Amygdala (tissue), 56 donors: ENCODE results near the gene LRRC10B.
A peak's percentile ranks its signal among the peaks of the same experiment; 100 is the strongest.

Experiments used
- DNase-seq, 56 donors: peaks; one replicate each; lab custom pipeline; 2025; lab: John Stamatoyannopoulos, UW

Gene LRRC10B

DNA sequence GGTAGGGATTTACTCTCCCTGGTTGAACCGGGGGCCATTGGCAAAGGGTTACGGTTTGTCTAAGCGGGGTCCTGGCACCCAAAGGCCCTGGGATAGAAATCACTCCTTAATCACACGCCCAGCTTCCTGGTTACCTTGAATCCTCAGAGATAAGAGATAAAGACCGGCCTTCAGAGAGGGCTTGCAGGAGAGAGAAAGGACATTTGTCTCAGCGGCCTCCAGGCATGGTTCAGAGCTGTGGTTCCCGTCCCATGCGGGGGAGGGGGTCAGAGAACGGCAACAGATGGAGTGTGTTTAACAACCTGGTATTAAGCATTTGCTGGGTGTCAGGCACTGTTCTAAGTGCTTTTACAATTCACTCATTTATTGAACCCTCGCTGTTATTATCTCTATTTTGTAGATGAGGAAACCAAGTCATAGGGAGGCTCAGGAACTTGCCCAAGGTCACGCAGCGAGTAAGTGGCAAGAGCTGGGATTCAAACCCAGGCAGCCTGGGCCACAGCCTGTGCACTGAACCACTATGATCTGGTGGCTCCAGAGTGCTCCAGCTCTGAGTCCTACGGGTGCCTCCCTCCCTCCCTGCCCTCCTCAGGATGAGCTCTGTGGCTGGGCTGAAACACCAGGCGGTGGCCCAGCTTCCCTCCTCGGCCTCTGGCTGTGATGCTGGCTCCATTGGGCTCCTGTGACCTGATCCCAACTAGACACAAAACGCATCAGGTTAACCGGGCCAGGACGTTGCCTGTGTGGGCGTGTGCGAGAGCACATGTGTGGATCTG is 18.6 kb downstream of the LRRC10B start:
- DNase-seq = no peak

DNA sequence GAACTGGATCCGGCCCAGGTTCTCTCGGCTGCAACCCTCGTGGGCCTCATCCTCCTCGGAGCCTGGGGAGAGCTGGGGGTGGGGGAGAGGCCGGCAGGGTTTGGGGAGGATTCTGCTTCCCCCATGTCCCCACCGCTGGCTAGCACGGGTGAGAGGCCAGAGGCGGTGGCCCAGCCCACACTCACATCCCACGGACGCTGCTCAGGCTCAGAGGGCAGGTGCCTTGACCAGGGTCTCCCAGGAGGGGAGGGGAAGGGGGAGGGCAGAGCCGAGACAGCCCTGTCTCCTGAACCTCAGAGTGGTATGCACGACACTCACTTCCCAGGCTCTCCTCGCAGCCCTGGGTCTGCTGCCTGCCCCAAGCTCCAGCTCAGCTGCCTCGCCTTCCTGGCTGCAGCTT is 19.6 kb downstream of the LRRC10B start:
- no peak for DNase-seq

DNA sequence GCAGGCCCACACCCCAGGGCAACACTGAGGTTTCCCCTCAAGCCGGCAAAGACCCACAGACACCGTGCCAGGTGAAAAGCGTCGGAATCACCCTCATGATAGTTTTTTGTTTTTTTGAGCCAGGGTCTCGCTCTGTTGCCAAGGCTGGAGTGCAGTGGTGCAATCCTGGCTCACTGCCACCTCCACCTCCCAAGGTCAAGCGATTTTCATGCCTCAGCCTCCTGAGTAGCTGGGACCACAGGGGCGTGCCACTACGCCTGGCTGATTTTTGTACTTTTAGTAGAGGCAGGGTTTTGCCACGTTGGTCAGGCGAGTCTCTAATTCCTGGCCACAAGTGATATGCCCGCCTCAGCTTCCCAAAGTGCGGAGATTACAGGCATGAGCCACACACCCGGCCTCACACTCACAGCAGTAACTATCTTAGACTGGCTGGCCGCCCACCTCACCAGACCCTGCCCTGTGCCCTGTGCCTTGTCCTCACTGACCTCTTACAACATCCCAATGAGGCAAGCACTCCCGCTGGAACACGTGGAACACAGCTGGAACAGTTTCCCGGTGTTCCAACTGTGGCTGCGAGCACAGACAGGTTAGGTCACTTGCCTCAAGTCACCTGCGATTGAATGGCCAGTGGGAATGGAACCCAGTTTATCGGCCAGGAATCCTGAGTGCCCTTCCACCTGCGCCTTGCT is 21.1 kb downstream of the LRRC10B start:
- no peak for DNase-seq

DNA sequence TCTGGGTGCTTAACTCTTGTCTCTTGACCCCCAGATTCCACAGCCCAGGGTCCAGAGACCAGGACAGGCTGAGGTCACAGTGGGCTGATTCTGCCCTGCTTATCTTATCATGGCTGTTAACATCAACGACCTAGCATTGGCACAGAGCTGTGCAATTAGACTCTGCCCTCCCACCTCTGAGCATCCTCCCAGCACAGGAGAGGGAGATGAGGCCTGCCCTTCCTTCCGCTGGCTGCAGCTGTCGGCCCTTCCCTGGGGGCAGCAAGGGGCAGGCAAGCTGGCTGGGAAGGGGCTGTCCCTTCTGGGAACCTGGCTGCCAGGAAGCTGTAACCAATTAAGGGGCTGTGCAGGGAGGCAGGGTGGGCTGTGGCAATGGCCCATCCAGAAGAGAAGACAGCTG is 22.5 kb downstream of the LRRC10B start:
- no peak for DNase-seq

DNA sequence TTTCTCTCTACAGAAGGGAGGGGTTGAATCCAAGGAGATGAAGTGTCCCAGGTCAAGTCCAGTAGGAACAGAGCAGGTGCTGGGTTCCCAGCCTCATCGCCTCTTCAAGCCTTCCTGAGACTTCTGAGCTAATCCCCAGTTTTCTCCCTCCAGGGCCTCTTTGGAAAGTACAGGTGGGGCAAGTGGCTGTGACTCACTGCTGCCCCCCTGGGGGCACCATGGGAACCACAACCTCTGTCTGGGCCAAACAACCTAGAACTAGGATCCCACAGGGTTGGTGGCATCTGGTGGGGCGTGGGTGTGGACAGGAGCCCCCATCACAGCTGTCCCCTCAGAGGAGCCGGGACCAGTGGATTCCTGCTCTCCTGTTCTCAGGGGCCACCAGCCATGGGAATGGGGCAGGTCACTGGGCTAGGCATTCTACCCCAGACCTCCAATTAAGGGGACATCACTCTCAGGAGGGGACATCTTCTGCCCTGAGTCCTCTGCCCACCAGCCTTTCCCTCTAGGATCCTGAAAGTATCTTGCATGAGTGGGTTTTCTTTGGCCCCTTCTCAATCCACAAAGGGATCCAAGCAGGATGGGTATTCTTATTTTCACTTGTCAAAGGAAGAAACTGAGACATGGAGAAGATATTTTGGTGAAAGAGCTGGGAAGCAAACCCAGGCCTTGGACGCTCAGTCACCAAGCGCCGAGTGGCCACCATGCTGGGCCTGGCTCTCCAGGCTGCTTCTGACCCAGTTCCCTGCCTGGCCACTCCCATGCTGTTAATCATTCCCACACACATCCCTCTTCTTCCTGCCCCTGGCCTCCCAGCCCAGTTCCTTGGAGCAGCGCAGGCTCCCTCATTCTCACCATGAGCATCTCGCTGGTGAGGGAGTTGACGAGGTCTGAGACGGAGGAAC is 23.8 kb downstream of the LRRC10B start:
- peak in 3 of 56 donors; percentile 11 to 15 (median 13) for DNase-seq

DNA sequence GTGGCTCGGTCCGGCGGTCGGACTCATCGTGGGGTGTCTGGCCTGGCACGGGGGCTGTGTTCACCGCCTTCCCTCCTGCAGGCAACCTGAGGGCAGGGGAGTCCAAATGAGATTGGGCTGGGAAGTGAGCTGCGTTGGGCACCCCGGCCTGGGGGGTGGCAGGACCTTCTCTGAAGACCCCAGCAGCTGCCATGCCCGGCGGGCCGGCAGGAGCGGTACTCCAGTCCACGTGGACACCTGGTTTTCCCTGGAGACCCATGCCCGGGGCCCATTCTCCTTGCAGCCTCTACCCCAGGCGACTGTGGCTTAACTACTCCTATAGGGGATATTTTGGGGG is 24.5 kb downstream of the LRRC10B start:
- DNase-seq = no peak

DNA sequence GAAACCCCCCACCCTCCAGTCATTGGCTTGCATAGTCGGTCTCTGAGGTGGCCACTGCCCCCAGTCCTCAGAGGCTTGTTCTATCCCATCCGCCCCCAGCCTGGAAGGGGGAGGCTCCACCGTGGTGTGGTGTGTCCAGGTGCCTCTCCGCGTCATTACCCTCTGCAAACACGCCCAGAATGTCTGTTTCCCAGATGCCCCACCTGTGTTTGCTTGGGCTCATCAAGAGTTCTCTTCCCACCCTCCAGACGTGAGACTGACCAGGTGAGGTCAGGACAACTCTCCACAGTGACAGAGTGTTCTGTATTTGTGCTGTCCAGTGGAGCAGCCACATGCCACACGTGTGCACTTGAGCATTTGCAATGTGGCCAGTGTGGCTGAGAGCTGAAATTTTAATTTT is 24.9 kb downstream of the LRRC10B start:
- no peak for DNase-seq

DNA sequence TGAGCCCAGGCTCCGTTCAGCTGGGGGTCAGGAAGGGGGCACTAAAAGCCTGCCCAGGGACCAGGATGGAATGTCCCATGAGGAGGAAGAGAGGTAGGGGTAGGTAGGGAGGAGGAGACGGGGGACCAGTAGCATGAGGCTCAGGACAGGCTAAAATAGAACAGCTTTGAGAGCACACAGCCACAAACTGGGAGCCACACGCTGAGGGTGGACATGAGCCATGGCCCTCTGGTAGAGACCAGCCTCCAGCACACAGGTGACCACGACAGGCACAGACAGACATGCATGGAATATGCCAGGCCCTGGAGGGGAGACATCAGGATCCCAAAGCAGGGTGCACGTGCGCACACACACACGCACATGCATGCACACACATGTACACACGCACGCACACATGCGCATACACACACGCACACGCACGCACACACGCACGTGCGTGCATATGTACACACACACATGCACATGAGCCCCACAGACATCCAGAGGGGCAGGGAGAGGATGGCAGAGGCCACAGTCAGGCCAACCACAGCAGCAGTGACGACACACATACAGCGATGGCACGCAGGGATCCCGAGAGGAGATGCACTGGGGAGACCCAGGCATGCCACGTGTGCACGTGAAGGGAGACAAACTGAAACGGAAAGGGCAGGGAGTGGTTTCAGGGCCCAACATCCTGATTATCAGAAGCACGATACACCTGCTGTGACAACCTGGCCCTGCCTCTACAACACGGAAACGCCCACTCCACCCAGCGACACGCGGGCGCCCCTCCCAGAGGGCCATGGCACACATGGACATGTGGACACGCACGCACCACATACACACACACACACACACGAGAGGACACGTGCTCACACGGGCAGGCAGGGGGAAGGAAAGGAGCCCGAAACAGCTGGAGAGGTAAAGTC is 25.7 kb downstream of the LRRC10B start:
- DNase-seq = no peak

DNA sequence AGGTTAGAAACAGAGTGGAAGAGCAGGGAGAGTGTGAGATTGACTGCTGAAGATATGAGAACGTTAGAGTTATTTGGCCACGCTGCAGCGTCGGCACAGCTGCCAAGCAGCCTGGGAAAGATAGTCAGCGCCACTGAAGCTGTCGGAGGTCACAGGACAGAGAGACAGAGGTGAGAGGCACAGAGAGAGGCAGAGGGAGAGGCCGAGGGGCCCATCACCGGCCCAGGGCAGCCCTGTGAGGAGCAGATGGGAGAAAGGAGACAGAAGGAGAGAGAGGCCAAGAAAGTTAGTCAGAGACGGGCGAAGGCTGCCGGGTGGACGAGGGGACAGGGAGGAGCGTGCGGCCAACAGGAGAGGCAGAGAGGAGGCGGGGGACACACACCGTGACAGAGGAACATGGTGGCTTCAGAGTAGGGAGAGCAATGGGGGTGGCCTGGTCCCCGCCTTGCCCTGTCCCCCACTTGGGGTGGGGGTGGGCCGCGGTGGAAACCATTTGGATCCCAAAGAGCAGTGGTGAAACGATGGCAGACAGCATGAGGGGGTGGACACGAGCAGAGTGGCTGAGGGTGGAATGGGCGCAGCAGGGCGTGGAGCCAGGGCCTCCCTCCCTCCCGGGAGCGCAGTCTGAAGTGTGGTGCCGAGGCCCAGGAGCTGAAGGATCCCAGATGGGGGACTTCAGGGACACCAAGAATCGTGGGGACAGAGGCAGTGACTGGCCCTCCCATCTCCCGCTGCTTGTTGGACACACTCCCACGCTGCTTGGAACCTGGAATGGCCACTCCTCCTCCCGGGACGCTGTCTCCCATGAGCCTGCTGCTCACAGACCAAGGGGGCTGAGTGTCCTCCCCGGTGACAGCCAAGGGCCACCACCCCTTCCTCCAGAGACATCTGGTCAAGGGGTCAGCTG is 26.6 kb downstream of the LRRC10B start:
- no peak for DNase-seq

DNA sequence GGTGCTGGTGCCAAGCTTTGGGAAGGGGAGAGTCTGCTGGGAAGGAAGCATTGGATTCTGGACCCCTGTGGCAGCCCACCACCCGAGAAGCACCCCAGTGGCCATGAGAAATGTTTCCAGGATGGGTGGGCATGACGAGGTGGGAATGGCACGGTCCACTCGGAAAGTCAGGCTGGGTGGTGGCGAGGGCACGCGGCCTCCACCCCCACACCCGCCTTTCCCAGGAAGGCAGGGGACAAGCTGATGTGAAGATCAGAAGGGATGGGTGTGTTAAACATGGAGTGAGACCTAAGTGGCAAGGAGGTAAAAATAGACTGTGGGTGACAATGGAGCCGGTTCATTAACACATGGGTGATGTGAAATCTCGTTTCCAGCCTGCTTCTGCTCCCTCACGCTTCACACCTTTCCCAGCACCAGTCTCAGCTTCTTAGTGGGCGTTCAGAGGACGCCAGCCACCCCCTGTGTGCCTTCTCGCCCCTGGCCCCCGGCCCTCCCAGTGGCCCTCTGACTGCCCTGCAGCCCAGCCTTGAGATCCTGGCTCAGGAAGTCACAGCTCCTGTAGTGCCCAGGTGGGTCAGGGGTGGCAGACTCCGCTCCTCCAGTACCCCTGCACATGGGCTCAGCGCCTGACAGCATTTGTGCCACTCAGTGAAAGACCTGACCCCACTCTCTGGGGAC is 27.6 kb downstream of the LRRC10B start:
- DNase-seq = no peak

DNA sequence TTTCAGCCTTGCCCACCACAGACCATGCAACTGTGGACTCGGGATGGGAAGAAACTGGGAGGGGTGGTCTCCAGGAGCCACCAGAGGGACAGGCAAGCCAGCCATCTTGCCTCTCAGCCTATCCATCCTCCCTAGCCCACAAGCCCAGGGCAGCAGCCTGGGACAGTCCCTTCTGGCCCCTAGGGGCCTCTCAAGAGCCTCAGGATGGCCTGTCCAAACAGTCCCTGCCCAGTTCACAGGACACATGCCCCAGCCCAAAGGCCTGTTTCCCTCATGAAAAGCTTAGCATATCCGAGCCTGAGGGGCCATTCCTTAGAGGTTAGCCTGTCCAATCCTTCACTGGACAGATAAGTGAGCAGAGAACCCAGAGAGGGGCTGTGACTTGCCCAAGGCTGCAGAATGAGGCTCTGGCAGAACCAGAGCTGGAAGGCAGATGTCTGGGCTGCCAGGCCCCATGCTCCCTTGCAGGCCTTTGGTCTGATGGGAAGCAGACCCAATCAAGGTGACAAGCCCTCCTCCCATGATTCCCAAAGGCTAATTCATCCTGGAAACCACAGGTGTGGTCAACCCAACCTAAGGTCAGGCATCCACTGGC is 28.2 kb downstream of the LRRC10B start:
- no peak for DNase-seq

DNA sequence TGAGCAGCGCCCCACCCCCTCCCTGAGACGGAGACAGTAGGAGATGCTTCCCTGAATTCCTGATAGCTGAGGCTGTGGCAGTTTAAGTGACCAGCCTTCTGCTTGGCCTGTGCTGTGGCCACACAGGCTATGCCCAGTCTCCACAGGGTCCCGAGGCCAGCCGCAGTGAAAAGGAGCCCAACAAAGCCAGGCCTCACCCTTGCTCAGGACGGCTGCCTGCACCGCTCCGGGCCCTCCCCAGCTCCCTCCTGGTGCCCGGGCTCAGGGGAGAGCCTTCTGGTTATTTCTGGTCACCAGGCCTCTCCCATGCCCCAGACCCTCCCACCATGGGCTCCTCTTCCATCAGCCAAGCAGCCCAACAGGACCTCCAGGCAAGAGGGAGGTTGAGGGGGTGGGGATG is 28.8 kb downstream of the LRRC10B start:
- no peak for DNase-seq

DNA sequence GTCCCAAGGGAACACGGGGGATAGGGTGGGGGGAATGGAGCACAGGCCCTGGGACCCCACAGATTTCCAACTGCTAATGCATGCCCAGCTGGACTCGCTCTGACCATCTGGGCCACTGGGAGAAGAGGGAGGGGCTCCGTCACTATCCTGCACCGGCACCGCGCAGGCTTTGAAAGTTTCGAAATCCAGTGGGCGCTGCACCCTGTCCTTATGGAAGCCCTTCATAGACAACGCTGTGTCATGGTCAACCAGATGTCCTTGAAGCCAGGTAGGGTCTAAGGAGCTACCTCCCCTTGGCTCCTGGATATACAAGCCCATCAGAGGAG is 30.1 kb downstream of the LRRC10B start:
- no peak for DNase-seq

DNA sequence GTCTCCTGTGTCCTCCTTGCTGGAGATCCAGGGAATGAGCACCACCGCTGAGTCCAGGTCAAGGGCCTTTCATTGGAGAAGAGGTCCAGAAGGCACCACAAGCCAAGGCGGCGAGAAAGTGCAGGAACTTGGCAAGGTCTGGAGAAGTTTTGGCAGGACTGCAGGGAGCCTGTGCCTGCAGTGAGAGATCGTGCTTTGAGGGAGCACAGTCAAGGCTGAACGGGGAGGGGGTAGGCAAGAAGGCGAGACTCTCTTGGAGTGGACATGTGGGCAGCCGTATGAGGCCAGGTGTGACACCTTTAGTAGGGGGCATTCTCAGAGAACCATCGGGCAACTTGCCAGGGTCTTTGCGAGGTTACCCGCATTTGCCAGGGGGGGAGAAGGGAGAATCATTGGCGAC is 30.5 kb downstream of the LRRC10B start:
- DNase-seq = peak in 2 of 56 donors; percentile 13 to 15

DNA sequence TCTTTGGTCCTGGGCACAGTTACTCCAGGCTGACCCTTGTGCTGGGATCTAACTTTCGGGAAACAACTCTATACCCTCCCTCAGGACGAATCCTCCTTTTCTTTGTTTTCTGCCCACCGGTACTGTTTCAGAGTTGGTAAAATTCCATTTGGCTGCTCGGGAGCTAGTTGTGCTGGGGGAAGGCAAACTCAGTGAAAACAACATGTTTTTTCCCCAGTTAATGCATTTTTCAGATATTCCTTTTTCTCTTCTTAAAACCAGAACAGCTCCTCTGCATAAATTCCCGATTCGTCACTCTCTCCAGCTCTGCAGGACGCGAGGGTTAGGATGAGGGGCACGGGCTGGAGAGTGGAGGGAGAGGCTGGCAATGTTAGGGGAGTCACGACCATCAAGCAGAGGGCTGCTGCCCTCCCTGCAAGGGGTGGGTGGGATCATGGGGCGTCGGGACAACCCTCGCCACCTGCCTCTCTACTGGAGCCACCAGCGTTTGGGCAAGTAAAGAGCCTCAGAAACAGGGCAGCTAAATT is 31.3 kb downstream of the LRRC10B start:
- DNase-seq = no peak

DNA sequence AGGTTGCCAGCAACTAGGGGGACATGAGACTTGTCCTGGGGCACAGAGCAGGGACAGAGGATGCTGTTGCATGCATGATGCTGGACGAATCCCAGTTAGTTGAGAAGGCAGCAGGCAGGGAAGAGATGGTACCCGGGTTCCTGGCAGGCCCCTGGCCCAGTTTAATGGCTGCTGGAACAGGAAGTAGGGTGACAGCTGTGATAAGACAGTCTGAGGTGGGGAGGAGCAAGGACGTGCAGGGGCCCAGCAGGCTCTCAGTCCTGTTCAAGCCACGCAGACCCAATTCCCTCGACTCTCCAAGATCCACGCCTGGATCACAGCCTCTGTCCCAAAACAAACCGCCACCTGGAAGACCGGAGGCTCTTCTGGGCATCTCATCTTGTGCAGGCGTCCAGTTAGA is 32.0 kb downstream of the LRRC10B start:
- DNase-seq = no peak

DNA sequence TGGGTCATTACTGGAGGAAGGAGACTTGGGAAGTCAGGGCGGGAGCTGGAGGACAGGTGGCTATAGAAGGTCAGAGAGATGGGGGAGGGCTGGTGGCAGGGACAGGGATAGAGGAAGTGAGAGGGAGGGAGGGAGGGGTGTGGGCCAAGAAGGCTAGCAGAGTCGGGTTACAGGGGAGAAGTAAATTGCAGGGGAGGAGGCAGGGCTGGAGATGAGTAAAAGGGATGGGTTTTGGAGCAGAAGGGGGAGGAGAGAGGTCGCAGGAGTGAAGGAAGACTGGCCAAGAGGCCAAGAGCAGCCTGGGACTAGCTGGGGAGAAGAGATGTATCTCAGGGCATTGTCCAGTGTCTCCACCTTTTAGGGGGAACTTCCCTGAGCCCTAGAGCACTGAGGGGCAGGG is 33.0 kb downstream of the LRRC10B start:
- no peak for DNase-seq

DNA sequence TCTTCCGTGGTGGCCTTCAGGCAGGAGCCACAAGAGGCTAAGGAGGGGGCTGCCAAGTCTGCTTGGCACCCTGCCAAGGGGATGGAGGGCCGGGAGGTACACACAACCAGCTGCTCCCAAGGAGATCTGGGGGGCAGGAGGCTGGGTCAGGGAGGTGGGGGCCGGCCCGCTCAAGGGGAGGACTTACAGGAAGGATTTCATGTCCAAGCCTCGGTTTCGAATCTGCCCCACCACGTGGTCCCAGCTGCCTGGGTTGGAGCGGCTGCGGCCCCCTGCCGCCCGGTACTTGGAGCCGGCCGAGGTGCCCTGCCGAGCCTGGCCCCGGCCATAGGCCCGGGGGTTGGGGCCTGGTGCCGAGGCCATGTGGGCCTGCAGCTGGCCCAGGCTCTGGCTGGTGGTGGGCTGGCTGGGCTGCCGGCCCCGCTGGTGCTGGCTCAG is 33.5 kb downstream of the LRRC10B start:
- DNase-seq = peak in 11 of 56 donors; percentile 9 to 42 (median 16)
